GM19324 (cell line): Measurements from ENCODE around the gene NWD2.
"Not testable (repeated sequence)": the region's sequence is repeated elsewhere in the genome, so short reads cannot be mapped to it uniquely, and the experiment has no call there.

Experiments
- ATAC-seq: cut with Tn5 transposase; IDR thresholded peaks from one replicate; pipeline ENCODE4 v1.9.1; 2021; ENCODE audit warnings: mild to moderate bottlenecking, moderate library complexity; ENCODE audit not compliant: unreplicated experiment, low FRiP score

The NWD2 gene

GRCh38 chr4:37244583-37245390, at the start of gene NWD2:
Gene NWD2, plus strand, starts transcription at chr4:37244743. Its CDS starts 325 bp downstream, at chr4:37245068.
- ATAC-seq = no peak

- no peak for ATAC-seq
Observed at GRCh38 chr4:37197899-37198298, 46.6 kb upstream of the NWD2 start.

DNA sequence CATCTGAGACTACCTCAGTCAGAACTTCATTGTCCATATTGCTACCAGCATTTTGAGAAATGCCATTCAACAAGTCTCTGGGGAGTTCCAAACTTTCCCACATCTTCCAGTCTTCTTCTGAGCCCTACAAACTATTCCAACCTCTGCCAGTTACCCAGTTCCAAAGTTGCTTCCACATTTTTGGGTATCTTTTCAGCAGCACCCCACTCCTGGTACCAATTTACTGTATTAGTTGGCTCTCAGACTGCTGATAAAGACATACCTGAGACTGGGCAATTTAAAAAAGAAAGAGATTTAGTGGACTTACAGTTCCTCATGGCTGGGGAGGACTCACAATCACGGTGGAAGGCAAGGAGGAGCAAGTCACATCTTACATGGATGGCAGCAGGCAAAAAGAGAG, 39.8 kb upstream of the NWD2 start:
- ATAC-seq = not testable (repeated sequence)

GRCh38 chr4:37216209-37216608, 28.3 kb upstream of the NWD2 start:
- no peak for ATAC-seq

- ATAC-seq = no peak
Observed at GRCh38 chr4:37219242-37219641, 25.3 kb upstream of the NWD2 start.

GRCh38 chr4:37219990-37220389, 24.6 kb upstream of the NWD2 start:
- ATAC-seq = no peak

GRCh38 chr4:37220685-37221084, 23.9 kb upstream of the NWD2 start:
- ATAC-seq = no peak

DNA sequence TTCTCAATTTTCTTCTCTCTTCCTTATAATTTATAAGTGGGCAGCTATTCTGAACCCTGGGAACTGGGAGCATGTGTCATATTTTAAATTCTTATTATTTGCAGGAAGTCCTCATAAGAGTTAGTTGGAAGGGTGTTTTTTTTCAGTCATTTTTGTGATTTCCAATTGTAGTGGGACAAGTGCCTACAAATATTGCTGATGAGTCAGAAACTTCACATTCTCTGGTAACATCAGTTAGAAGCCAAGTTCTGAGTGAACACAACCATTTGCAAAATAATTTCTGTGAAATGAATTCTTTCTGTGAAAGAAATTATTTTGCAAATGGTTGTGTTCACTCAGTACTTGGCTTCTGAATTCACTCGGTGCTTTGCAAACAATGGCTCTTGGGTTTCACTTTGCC, 20.8 kb upstream of the NWD2 start:
- no peak for ATAC-seq

DNA sequence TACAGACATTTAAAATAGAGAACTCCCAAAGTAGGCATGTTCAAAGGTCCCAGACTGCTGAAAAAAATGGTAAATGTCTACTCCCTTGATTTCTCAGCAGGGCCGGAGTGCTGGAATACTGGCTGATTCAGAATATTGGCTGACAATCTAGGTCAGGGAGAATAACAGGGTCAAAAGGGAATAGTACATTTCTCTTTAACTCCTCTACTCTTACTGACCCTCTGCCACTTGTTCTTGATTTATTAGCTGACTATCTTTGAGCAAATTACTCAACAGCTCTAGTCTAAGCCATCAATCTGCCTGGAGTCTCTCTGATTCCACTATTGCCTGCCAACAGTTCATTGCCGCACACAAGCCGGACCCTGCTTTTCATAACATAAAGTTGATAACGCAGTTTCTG, 19.7 kb upstream of the NWD2 start:
- no peak for ATAC-seq

DNA sequence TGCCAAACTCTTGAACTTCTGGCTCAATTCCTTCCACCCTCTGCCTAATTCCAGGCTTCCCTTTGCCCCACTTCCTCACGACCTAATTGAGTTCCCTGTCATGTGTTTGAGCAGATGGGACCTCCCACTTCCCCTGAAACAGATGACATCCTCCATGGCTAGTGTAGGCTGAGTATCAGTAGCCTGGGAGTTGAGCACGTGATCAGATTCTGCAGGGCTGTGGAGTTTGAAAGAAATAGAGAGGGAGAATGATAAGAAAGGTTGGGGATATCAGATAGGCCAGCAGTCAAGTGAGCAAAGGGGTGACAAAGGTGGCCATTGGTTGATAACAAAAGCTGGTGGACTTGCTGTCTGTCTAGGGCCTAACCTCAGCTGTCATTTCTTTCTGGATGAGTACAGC, 18.8 kb upstream of the NWD2 start:
- ATAC-seq = no peak

- no peak for ATAC-seq
Observed at GRCh38 chr4:37232315-37232714, 12.2 kb upstream of the NWD2 start.

- no peak for ATAC-seq
Observed at GRCh38 chr4:37236165-37236564, 8.4 kb upstream of the NWD2 start.

DNA sequence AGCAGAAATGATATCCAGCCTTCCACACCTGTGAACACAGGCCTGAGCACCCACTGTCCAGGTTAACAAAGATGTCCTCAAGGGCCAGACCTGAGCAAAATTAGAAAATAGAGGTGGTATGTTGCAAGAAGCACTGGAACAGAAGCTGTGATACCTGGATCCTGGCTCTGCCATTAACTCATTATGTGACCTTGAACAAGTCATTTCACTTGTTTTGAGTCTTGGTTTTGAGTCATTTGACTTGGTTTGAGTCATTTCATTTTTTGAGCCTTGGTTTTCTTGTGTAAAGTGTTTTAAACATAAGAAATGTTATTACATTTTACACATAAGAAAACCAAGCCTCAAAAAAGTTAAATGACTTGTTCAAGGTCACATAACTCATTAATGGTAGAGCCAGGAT, 2.9 kb upstream of the NWD2 start:
- ATAC-seq = no peak

GRCh38 chr4:37243051-37243450, 1.5 kb upstream of the NWD2 start:
- no peak for ATAC-seq

GRCh38 chr4:37243722-37244582, 591 bp upstream of the NWD2 start:
- no peak for ATAC-seq

- no peak for ATAC-seq
Observed at GRCh38 chr4:37245391-37245954, 930 bp downstream of the NWD2 start.

GRCh38 chr4:37246891-37247290, 2.3 kb downstream of the NWD2 start:
- ATAC-seq = no peak

DNA sequence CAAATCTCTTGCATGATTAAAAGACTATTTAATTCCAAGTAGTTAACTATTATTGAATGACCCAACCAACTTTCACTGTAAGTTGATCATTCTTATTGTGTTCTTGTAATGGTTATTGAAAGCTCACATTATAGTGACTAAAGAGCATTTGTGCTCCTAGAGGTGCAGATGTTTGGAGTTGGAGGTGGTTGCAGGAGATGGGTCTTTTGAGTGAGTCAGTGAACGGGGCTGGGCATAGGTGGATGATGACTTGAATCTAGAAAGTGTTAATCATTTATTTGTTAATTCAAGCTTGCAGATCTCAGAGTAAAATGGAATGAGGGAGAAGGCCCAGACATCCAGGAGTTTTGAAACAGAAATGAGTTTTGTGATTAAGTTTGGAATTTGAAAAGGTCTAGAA, 13.7 kb downstream of the NWD2 start:
- ATAC-seq = no peak

GRCh38 chr4:37268319-37268718, 23.8 kb downstream of the NWD2 start:
- no peak for ATAC-seq

GRCh38 chr4:37279121-37279520, 34.6 kb downstream of the NWD2 start:
- ATAC-seq = no peak

DNA sequence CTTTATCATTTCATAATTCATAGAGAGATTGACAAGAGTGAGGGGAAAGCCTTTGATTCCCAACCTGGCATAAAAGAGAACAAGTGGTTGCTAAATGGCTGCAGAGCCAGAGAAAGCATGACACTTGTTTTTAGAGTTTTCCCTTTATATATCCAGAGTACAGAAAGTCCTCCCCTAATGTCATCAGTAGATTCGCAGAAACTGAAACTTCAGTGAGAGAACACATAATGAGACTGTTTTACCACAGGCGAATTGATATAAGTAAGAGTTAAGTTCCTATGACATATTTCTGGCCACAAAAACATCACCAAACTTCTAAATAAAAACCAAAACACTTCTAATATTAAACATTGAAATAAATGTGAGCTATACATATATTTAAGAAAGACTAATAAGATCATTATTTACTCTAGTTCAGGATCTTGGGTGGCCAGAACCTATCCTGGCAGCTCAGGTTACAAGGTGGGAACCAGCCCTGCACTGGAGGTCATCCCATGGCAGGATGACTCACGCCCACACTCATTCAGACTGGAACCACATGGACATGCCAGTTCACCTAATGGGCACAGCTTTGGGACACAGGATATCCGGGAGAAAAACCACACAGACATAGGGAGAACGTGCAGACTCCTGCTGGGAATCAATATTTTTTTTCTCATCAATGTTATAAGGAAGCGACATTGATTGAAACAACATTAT, 35.5 kb downstream of the NWD2 start:
- no peak for ATAC-seq
